Caki2 (cell line): ENCODE results near the gene SIRT3. TPM values are rescaled to one million over a fixed set of nuclear protein-coding genes. Genes with fewer than 3 reads are reported as not detected.
"Not testable (repeated sequence)": the region's sequence is repeated elsewhere in the genome, so short reads cannot be mapped to it uniquely, and the experiment has no call there.

Experiments used
- DNase-seq: peaks from one replicate; pipeline ENCODE4 v3.0.0-alpha.2; 2015; ENCODE audit warnings: low read depth
- in situ Hi-C: cut with HindIII; loops from 2 replicates; pipeline ENCODE4 v1.10.0; 2016; ENCODE audit warnings: low sequenced_read_pairs, low pct_unique_long_range_greater_than_20kb, mixed read lengths
- total RNA-seq: library from RNA; depleted of rRNA; stranded (reverse); fragments of >200 nt; shearing (Covaris generic); gene quantifications from 2 replicates; pipeline ENCODE4 v1.2.3, GENCODE V29; 2014; ENCODE audit warnings: low replicate concordance

Gene SIRT3
- total RNA-seq, 1 experiment from 2014 or later, result 25.1 TPM

GRCh38 chr11:251550-251949, 15.4 kb upstream of the SIRT3 start:
- no peak for DNase-seq

GRCh38 chr11:250740-251299, 14.7 kb upstream of the SIRT3 start:
- in situ Hi-C loops, result no loop called here
- DNase-seq, result no peak

More at GRCh38 chr11:251550-251949, 15.4 kb upstream of the SIRT3 start:
- in situ Hi-C loops, result no loop called here

- in situ Hi-C loops, result no loop called here
- DNase-seq, result no peak
Measured at GRCh38 chr11:250274-250673, 14.1 kb upstream of the SIRT3 start.

- in situ Hi-C loops, result no loop called here
- no peak for DNase-seq
Measured at GRCh38 chr11:249062-249461, 12.9 kb upstream of the SIRT3 start.

DNA sequence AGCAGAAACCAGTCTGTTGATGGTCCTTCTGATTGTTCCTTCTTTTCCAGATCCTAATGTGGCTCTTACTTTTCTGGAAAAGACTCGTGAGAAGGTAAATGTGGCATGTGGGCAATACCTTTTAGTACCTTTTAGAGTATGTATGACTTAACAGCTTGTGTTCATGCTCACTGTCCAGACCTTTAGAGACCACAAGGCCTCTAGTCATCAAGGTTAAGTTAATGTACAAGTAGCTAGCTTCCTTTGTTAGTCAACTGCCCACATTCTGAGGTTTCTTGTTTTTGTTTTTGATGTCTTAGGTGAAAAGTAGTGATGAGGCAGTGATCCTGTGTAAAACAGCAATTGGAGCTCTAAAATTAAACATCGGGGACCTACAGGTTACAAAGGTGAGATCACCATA, 8.2 kb upstream of the SIRT3 start:
- DNase-seq, result no peak
- in situ Hi-C loops, result no loop called here

- DNase-seq, result no peak
- in situ Hi-C loops, result no loop called here
Measured at GRCh38 chr11:241634-242033, 5.5 kb upstream of the SIRT3 start.

DNA sequence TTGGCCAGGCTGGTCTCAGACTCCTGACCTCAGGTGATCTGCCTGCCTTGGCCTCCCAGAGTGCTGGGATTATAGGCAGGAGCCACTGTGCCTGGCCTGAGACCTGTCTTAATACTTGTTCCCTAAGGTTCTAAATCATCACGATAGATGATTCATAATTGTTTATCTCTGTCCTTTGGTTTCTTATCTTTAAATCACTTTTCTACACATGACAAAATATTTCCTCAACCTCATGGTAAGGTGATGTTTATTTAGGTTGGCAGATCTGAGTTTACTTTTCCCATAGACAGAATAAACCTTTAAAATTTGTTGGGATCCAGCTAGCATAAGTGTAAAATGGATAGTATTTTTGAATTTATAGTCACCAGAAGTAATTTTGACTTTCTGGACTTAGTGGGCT, 4.2 kb upstream of the SIRT3 start:
- no peak for DNase-seq
- in situ Hi-C loops, result no loop called here

DNA sequence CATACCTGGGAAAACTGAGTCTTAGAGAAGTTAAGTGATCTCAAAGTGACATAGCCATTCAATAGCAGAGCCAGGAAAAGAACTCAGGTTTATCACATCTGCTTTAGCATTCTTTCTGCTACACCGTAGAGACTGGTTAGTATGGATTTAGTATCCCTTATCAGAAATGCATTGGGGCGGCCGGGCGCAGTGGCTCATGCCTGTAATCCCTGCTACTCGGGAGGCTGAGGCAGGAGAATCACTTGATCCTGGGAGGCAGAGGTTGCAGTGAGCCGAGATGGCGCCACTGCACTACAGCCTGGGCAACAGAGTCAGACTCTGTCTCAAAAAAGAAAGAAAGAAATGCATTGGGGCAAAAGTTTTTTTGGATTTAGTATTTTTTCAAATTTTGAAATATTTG, 2.2 kb upstream of the SIRT3 start:
- in situ Hi-C loops, DNase-seq: not testable (repeated sequence)

GRCh38 chr11:236774-237767, 929 bp upstream of the SIRT3 start, which contains the start of gene PSMD13:
PSMD13 (plus strand) TSS chr11:236976; CDS start chr11:237050, 74 bp downstream.
- DNase-seq, result no peak

DNA sequence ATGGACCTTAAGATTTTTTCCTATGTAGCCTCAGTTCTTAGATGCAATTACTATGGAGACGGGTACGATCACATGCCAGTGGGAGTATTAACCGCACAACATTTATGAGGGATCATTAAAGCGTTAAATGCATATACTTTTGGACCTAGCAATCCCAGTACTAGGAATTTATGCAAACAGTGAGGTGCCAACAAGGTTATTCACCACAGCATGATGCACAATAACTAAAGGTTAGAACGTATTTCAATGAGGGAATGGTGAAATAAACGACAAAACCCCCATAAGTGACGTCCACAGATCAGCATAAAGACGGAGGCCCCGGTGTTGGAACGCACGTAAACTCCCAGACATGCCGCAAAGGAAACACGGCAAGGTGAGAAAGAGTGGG, 539 bp downstream of the SIRT3 start:
- in situ Hi-C loops, result no loop called here
- DNase-seq, result no peak

More at GRCh38 chr11:236774-237767, 929 bp upstream of the SIRT3 start, which contains the start of gene PSMD13:
- in situ Hi-C loops, result no loop called here

DNA sequence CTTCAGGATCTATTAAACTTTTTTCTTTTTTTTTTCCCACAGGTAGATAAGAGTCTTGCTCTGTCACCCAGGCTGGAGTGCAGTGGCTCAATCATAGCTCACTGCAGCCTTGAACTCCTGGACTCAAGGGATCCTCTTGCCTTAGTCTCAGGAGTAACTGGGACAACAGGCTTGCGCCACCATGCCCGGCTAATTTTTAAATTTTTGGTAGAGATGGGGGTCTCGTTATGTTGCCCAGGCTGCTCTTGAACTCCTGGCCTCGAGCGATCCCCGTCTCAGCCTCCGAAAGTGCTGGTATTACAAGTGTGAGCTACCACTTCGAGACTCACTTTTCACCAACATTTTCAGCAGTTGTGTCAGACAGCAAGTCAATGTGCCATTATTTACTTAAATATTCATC, 962 bp downstream of the SIRT3 start:
- in situ Hi-C loops, result no loop called here
- DNase-seq, result no peak

GRCh38 chr11:232783-233565, 3.2 kb downstream of the SIRT3 start:
- in situ Hi-C loops, result no loop called here

GRCh38 chr11:230431-230830, 5.7 kb downstream of the SIRT3 start:
- no peak for DNase-seq
- in situ Hi-C loops, result no loop called here

More at GRCh38 chr11:232783-233565, 3.2 kb downstream of the SIRT3 start:
- no peak for DNase-seq

GRCh38 chr11:227824-228379, 8.2 kb downstream of the SIRT3 start:
- in situ Hi-C loops, result no loop called here

DNA sequence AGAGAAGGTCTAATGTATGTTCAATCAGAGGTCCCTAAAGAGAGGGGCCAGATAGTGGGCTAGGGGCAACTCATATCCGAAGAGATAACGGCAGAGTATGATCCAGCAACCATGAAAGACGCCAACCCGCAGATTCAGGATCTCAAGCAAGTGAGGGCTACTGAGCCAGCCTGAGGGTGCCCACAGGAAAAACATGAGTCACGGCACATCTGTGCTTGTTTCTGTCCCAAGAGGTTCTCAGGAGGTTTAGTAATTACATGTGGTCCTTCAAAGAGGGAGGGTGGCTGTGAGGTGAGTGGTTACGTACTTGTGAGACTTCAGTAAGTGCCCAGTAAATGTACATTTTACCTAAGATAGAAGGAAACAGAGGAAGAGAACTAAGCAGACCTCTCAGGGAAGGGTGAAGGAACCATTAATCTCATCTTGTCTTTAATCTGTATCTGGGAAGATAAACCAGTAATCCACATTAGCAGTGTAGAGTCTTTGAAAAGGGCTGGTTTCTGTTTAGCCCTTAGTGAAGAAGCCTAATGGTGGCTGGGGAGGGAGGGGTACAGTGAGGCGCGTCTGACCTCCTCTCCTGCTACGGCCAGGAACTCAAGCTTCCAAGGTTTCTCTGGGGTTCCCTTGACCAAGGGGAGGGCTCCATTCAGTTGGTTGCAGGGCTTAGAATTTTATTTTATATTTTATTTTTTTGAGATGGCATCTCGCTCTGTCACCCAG, 10.2 kb downstream of the SIRT3 start:
- in situ Hi-C loops, result no loop called here
- no peak for DNase-seq

More at GRCh38 chr11:227824-228379, 8.2 kb downstream of the SIRT3 start:
- no peak for DNase-seq

DNA sequence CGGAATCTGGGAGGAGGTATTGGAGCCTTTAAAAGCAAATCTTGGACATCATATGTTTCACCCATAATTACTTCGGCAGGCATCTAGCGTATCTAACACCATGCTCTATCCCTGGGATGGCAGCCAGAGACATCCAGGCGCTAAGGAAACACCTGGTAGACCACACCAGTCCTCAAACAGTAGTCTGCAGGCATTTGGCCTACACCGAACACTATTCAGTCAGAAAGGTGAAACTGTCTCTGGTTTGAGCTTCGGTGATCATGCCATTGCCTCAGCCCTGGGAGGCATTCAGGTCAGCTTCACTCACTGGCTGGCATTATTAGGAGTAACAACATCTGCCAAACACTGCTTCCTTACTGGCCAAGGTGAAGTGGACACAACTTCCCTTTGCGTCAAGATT, 11.7 kb downstream of the SIRT3 start:
- in situ Hi-C loops, result no loop called here
- DNase-seq, result no peak

DNA sequence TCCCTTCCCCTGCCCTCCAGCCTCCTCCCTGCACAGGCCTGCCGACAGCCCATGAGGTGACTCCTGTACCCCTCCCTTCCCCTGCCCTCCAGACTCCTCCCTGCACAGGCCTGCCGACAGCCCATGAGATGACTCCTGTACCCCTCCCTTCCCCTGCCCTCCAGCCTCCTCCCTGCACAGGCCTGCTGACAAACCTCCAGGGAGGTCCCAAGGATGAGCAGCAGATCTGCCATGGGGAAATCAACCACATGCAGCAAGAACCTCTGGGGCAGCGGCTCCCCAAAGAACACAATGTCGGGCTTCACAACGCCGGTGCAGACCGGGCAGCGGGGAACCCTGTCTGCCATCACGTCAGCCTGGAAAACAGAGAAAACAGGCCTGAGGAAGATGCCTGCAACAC, 12.3 kb downstream of the SIRT3 start:
- DNase-seq, result no peak
- in situ Hi-C loops, result no loop called here
